K562 (cell line): Measurements from ENCODE around the gene PID1.

ENCODE experiments used
- CEBPB ChIP-seq: fragments of 450-650 bp; IDR thresholded peaks from 2 replicates; pipeline ENCODE4 v1.6.1; 2016; ENCODE audit warnings: missing genetic modification characterization, missing compliant biosample characterization
- DPF2 ChIP-seq: fragments of 450-650 bp; IDR thresholded peaks from 2 replicates; pipeline ENCODE4 v1.6.1; 2016
- GABPA ChIP-seq: fragments of 200-800 bp; sonication (Bioruptor generic); conservative IDR thresholded peaks from 2 replicates; pipeline ENCODE4 v1.6.1; 2016; ENCODE audit warnings: low read depth, missing genetic modification characterization, missing compliant biosample characterization
- POLR2A ChIP-seq: fragments of 450-650 bp; conservative IDR thresholded peaks from 2 replicates; pipeline ENCODE4 v1.6.1; 2016
- POLR2AphosphoS2 ChIP-seq: IDR thresholded peaks from 2 replicates; pipeline ENCODE4 v1.6.1; 2012; ENCODE audit warnings: low read length, improper control_type of control experiment
- RBFOX2 ChIP-seq: fragments of 200-400 bp; formaldehyde crosslinking; IDR thresholded peaks from 2 replicates; pipeline ENCODE4 v1.6.1; 2017; ENCODE audit warnings: low read depth, mild to moderate bottlenecking, low read length, moderate library complexity
- SMAD1 ChIP-seq: fragments of 150-350 bp; IDR thresholded peaks from 2 replicates; pipeline ENCODE4 v1.6.1; 2014; ENCODE audit warnings: low read length, low read depth; ENCODE audit not compliant: partially characterized antibody
- ZEB2 ChIP-seq: fragments of 450-650 bp; IDR thresholded peaks from 2 replicates; pipeline ENCODE4 v1.6.1; 2016
- ZNF253 ChIP-seq: fragments of 250-450 bp; sonication (Bioruptor Pico); conservative IDR thresholded peaks from 2 replicates; pipeline ENCODE4 v1.6.1; 2021; ENCODE audit warnings: mild to moderate bottlenecking
- TF ChIP-seq, protein P1 (sequence below): sonication (generic); formaldehyde crosslinking; IDR thresholded peaks from 2 replicates; pipeline ENCODE4 v1.8.1; 2023; ENCODE audit warnings: missing genetic modification reagents, mild to moderate bottlenecking, borderline replicate concordance
- TF ChIP-seq, protein P2 (sequence below), 3 experiments: IDR thresholded peaks in 2 of 3; conservative IDR thresholded peaks in 1 of 3; 2 replicates each; pipeline ENCODE4 v1.5.1; 2011 to 2012; ENCODE audit warnings: low read length in 3 of 3, mild to moderate bottlenecking in 3 of 3, control low read depth in 2 of 3, improper control_type of control experiment in 1 of 3, inconsistent platforms in 1 of 3, low read depth in 1 of 3, mixed read lengths in 1 of 3, moderate library complexity in 1 of 3; ENCODE audit not compliant: insufficient read depth in 2 of 3

DNA sequence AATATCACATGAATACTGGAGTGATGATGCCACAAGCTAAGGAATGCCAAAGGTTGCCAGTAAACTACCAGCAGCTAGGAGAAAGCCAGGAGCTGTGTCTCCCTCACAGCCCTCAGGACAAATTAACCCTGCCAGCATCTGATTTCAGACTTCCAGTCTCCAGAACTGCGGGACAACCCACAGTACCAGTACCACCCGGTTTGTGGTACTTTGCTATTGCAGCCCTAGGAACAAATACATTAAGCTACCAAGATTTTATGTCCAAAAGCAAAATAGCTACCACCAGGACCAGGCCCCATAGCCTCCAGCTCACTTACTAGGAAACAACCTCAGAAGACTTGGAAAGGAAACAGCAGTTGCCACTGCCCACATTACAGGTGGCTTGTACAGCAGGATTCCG lies 10.0 kb downstream of the PID1 start:
- TF ChIP-seq RBFOX2 (no peak), CEBPB (no peak), DPF2 (no peak), POLR2A (no peak), ZNF253 (CRISPR knock-in tag) (no peak), SMAD1 (no peak), ZEB2 (no peak), GABPA (tag) (no peak), POLR2AphosphoS2 (no peak)
- TF ChIP-seq, protein P1, sequence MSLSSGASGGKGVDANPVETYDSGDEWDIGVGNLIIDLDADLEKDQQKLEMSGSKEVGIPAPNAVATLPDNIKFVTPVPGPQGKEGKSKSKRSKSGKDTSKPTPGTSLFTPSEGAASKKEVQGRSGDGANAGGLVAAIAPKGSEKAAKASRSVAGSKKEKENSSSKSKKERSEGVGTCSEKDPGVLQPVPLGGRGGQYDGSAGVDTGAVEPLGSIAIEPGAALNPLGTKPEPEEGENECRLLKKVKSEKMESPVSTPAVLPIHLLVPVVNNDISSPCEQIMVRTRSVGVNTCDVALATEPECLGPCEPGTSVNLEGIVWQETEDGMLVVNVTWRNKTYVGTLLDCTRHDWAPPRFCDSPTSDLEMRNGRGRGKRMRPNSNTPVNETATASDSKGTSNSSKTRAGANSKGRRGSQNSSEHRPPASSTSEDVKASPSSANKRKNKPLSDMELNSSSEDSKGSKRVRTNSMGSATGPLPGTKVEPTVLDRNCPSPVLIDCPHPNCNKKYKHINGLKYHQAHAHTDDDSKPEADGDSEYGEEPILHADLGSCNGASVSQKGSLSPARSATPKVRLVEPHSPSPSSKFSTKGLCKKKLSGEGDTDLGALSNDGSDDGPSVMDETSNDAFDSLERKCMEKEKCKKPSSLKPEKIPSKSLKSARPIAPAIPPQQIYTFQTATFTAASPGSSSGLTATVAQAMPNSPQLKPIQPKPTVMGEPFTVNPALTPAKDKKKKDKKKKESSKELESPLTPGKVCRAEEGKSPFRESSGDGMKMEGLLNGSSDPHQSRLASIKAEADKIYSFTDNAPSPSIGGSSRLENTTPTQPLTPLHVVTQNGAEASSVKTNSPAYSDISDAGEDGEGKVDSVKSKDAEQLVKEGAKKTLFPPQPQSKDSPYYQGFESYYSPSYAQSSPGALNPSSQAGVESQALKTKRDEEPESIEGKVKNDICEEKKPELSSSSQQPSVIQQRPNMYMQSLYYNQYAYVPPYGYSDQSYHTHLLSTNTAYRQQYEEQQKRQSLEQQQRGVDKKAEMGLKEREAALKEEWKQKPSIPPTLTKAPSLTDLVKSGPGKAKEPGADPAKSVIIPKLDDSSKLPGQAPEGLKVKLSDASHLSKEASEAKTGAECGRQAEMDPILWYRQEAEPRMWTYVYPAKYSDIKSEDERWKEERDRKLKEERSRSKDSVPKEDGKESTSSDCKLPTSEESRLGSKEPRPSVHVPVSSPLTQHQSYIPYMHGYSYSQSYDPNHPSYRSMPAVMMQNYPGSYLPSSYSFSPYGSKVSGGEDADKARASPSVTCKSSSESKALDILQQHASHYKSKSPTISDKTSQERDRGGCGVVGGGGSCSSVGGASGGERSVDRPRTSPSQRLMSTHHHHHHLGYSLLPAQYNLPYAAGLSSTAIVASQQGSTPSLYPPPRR (CRISPR knock-in tag): no peak
- TF ChIP-seq, protein P2, sequence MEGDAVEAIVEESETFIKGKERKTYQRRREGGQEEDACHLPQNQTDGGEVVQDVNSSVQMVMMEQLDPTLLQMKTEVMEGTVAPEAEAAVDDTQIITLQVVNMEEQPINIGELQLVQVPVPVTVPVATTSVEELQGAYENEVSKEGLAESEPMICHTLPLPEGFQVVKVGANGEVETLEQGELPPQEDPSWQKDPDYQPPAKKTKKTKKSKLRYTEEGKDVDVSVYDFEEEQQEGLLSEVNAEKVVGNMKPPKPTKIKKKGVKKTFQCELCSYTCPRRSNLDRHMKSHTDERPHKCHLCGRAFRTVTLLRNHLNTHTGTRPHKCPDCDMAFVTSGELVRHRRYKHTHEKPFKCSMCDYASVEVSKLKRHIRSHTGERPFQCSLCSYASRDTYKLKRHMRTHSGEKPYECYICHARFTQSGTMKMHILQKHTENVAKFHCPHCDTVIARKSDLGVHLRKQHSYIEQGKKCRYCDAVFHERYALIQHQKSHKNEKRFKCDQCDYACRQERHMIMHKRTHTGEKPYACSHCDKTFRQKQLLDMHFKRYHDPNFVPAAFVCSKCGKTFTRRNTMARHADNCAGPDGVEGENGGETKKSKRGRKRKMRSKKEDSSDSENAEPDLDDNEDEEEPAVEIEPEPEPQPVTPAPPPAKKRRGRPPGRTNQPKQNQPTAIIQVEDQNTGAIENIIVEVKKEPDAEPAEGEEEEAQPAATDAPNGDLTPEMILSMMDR (IDR thresholded peaks at IDR 0.05 in 2 of 3, conservative IDR thresholded peaks at IDR 0.05 in 1 of 3; ENCODE audit: insufficient read depth in 2 of 3, low read depth in 1 of 3, low read length in 3 of 3): no peak
